Uterus (tissue), 2 donors: Measurements from ENCODE around the gene CALHM1.

ENCODE experiments used
- POLR2A ChIP-seq, 2 donors: fragments of 450-650 bp; IDR thresholded peaks; one replicate each; pipeline ENCODE4 v1.6.1; 2016; ENCODE audit warnings: antibody characterized with exemption in 2 of 2, mild to moderate bottlenecking in 1 of 2, moderate library complexity in 1 of 2
- TF ChIP-seq, protein P1 (sequence below), 4 experiments: fragments of 200-600 bp in 2 of 4; fragments of 450-650 bp in 2 of 4; sonication (generic) in 2 of 4; IDR thresholded peaks; one replicate each; pipeline ENCODE4 v1.5.1; 2016 to 2019; ENCODE audit warnings: antibody characterized with exemption in 4 of 4, mild to moderate bottlenecking in 2 of 4, moderate library complexity in 1 of 4

DNA sequence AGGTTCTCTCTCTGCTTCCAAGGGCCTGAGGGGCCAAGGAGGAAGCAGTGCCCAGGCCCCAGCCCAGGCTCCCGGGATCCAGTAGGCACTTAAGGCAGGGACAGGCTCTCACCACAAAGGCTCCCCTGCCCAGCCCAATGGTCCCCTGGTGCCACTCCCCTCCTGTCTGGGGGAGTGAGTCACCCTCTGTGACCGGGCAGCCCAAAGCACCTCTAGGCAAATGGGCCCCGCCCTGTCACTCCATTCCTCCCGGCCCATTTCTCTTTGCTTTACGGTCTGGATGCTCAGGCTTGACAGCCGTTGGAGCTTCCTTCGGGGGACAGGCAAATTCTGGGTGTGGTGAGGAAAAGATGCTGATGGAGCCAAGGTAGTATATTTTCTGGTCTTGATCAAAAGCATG, 20.4 kb upstream of the CALHM1 start, which contains the start of gene CALHM3:
- TF ChIP-seq, protein P1, sequence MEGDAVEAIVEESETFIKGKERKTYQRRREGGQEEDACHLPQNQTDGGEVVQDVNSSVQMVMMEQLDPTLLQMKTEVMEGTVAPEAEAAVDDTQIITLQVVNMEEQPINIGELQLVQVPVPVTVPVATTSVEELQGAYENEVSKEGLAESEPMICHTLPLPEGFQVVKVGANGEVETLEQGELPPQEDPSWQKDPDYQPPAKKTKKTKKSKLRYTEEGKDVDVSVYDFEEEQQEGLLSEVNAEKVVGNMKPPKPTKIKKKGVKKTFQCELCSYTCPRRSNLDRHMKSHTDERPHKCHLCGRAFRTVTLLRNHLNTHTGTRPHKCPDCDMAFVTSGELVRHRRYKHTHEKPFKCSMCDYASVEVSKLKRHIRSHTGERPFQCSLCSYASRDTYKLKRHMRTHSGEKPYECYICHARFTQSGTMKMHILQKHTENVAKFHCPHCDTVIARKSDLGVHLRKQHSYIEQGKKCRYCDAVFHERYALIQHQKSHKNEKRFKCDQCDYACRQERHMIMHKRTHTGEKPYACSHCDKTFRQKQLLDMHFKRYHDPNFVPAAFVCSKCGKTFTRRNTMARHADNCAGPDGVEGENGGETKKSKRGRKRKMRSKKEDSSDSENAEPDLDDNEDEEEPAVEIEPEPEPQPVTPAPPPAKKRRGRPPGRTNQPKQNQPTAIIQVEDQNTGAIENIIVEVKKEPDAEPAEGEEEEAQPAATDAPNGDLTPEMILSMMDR (IDR thresholded peaks at IDR 0.05) = no peak
- TF ChIP-seq POLR2A (IDR thresholded peaks at IDR 0.05) = no peak
